GM18909 (cell line): ENCODE data around the gene TEDDM1.
"Not testable (repeated sequence)": the region's sequence is repeated elsewhere in the genome, so short reads cannot be mapped to it uniquely, and the experiment has no call there.

Source experiments
- ATAC-seq: cut with Tn5 transposase; IDR thresholded peaks from one replicate; pipeline ENCODE4 v1.9.1; 2021; ENCODE audit warnings: mild to moderate bottlenecking; ENCODE audit not compliant: unreplicated experiment, poor library complexity

The TEDDM1 gene, protein sequence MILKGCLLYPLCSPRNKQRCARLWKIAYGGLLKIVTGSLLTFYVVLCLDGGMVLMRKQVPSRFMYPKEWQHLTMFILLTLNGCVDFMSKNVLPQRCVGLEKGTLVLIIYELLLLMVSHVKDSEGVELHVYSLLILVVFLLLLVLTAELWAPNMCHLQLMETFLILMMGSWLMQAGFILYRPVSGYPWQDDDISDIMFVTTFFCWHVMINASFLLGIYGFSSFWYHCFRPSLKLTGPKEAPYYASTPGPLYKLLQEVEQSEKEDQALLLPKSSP

DNA sequence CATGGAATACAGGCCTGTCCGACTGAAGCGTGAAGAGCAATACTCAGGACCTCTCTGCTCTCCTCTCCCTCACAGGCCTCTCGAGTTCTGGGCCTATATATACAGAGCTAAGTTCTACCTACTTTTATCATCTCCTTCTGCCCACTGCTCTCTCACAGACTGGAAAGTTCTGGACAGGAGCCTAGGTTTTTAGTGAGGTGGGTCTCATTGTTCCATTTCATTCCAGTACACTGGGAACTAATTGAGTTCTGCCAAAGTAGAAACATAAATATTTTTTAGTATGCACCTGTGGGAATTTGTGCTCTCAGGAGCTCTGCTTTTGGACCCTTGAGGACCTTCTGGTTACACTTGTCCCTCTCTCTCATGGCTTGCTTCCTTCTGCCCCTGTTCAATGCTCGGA lies at the start of gene TEDDM1:
Gene TEDDM1 (minus strand): TSS at position 101 of the 400 bp plus-strand sequence. CDS start 182 bp downstream, outside the sequence.
- no peak for ATAC-seq

DNA sequence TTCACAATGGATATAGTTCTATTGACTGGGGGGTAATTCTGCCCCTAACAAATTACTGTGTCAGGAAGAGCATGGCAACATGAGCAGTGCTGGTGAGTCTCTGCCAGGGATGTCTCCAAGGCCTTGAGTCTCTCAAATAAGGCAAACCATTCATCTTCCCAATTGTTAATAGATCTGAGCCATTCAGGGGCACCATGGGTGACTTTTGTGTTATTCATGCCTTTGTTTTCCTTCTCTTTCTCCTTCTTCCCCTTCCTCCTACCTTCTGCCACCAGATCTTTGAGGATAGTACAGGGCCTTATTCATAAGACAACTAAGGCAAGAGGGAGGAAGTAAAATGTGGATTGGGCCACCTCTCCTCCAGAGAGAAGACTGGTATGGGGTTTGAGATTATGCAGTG lies 49.6 kb upstream of the TEDDM1 start, which contains the start of gene RGSL1:
Gene RGSL1 (plus strand): TSS at position 60 of the 400 bp plus-strand sequence. CDS start 20 bp downstream, at position 80.
- no peak for ATAC-seq

- ATAC-seq, result no peak
Measured at GRCh38 chr1:182447660-182448059, 47.2 kb upstream of the TEDDM1 start.

GRCh38 chr1:182447124-182447523 lies 46.7 kb upstream of the TEDDM1 start:
- ATAC-seq, result not testable (repeated sequence)

GRCh38 chr1:182446033-182446669 lies 45.7 kb upstream of the TEDDM1 start:
- ATAC-seq, result peak; percentile 62

DNA sequence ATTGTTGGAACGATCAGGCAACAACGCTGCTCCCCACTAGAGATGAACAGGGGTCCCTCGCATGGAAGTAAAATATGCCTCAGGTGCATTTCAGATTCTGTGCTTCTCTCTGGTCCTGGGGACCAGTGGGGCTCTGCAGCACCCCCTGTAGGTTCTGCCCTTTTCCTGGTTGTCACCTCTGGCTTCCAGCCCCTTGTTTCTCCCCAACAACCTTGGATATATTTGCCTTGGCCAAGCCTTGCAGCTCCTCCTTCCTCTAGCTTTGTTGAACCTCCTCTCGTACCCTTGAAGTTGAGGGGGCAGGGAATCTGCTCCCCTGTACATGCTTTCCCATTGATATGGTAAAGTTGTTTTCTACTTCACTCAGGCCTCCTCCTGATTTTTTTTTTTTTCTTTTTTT lies 44.0 kb upstream of the TEDDM1 start:
- ATAC-seq, result no peak

DNA sequence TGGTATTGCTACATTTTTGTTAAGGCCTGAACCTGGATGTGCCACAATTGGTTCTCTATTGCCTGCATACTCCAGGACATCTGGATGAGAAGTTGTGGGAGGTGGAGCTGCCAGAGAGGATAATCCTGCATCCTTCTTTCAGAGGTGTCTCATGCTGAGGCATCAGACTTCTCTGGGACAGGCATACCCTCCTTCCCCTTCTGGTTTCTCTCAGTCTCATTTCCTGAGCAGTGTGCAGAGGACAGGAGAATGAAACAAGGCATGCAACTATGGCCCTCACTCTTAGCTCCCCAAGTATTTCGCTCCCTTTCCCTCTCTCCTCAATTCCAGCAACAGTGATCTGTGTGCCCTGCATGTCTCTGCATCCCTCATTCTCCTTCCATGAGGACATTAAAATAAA lies 41.9 kb upstream of the TEDDM1 start:
- no peak for ATAC-seq

DNA sequence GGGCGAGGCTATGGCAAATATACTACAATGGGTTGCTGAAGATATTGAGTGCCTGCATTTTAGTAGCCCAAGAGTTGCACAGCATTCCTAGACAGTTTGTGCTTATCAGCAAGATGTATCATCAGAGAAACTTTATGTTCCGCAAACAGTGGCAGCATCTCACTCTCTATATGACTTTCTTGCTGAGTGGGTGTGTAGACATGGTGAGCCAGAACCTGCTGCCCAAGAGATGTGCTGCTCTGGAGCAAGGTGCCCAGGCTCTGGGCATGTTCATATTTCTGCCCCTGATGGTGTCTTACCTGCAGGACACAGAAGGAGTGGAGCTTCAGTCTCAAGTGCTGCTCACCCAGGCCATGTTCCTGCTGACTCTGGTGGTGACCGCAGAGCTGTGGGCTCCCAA lies 41.3 kb upstream of the TEDDM1 start:
- ATAC-seq, result no peak

GRCh38 chr1:182438326-182438725 lies 37.9 kb upstream of the TEDDM1 start:
- no peak for ATAC-seq

- ATAC-seq, result no peak
Measured at GRCh38 chr1:182433580-182433979, 33.1 kb upstream of the TEDDM1 start.

GRCh38 chr1:182431278-182431677 lies 30.8 kb upstream of the TEDDM1 start:
- no peak for ATAC-seq

DNA sequence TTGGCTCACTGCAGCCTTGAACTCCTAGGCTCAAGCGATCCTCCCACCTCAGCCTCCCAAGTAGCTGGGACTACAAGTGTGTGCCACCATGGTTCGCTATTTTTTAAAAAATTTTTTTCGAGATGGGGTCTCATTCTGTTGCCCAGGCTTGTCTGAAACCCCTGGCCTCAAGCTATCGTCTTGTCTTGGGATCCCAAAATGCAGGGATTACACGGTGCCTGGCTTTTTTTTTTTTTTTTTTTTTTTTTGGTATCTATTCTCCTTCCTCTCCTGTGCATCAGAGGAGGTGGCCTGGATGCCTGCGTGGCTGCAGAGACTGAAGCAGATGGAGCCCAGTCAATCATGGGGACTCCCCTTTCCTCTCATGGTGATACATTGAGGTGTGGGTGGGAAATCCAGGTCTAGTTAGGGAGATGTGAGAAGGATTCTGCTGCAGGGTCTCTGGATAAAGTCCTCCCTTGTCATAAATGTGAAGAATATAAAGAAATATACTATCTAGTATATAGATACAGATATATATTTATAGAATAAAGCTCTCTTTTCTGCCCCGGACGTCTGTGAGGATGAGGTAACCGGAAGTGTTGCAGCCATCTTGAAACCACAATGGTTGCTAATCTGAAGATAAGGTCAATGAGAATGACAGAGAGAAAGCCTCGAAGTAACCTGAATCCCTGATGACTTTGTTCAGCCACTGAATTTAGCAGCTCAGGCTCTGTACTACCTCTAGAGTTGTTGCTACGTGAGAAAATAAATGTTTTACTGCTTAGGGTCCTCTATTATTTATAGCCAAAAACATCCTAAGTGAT lies 30.0 kb upstream of the TEDDM1 start:
- ATAC-seq, result peak; percentile 49

GRCh38 chr1:182428043-182428442 lies 27.6 kb upstream of the TEDDM1 start:
- ATAC-seq, result peak; percentile 34

GRCh38 chr1:182426442-182427430 lies 26.3 kb upstream of the TEDDM1 start:
- peak; percentile 73 for ATAC-seq

DNA sequence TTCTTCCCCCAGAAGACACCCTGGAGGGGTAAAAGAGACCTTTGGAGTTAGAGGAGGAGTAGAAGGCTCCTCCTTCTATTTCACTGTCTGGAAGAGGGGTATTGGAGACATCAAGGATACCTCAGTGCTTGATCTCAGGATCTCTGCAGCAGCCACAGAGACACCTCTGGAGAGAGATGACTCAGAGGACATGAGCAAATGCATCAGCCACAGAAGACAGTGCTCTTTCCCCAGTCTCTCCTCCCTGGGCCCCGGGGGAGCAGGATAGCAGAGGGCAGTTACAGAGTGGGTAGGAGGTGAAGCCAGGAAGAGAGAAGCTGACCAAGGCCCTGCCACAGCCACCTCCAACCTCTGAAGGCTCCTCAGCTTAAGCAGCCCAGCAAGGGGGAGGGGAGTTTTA lies 15.3 kb upstream of the TEDDM1 start:
- ATAC-seq, result no peak

DNA sequence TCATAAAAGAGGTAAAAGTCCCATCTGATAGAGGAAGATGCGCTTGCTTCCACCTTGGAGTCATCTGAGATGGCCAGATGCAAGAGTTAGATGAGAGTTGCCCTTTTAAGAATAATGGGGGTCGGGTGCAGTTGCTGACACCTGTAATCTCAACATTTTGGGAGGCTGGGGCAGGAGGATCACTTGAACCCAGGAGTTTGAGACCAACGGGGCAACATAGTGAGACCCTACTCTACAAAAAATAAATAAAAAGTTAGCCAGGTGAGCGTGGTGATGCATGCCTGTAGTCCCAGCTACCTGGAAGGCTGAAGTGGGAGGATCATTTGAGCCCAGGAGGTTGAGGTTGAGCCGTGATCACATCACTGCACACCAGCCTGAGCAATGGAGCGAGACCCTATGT lies 13.5 kb upstream of the TEDDM1 start:
- no peak for ATAC-seq

- no peak for ATAC-seq
Measured at GRCh38 chr1:182413486-182413885, 13.0 kb upstream of the TEDDM1 start.

- no peak for ATAC-seq
Measured at GRCh38 chr1:182410620-182411273, 10.3 kb upstream of the TEDDM1 start.

DNA sequence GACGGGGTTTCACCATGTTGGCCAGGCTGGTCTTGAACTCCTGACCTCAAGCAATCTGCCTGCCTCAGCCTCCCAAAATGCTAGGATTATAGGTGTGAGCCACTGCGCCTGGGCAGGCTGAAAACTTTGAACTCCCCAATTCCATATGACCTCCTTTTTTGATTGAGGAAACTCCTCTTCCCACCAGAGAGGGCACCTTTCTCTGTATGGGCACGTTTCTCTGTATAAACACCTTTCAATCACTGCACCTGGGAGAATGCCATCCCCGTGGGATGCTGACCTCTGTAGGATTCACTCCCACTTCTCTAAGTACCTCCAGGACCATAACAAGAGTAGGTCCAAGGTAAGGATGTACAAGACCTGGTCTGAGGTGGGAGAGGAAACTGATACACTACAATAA lies 9.7 kb upstream of the TEDDM1 start:
- no peak for ATAC-seq
